ENCODE data around the gene SLC8B1. TPM values are rescaled to one million over a fixed set of nuclear protein-coding genes. Genes with fewer than 3 reads are reported as not detected.

Gene SLC8B1
- total RNA-seq, 1 donor from 2014 or later = 3.0 TPM

DNA sequence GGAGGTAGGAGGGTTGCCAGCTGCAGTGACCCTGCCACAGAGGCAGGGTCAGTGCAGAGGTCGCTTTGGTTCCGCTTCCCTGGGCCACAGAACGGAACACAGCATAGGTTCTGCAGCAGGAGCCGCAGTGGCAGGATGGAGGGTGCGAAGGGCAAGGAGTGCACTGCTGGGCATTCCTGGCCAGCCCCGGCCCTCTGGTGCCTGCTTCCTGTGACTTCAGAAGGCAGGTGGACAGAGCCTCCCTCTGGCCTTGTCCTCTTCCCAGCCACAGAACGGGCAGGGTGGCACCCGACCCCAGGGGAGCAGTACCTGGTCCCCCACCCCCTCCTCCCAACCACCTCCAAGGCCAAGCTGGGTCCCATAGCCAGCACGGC lies 37.7 kb downstream of the SLC8B1 start:
- DNase-seq (ENCODE audit: low spot score) = no peak
- H3K9me3 Mint-ChIP-seq = no peaks in the 10 kb centered on the region
- Histone ChIP-seq H4K20me1 (ENCODE audit: low read depth) (no peaks in the 10 kb centered on the region), H3K27me3 (no peaks in the 10 kb centered on the region), H3F3A (ENCODE audit: low read depth) (peaks cover 8% of the 10 kb centered on the region), H3K4me2 (no peak overlapping the region), H3K4me1 (peaks cover 7% of the 10 kb centered on the region), H3K9ac (no peak overlapping the region), H3K4me3 (no peak overlapping the region), H3K36me3 (no peaks in the 10 kb centered on the region), H3K27ac (no peak overlapping the region), H3K9me3 (ENCODE audit: low read depth) (no peaks in the 10 kb centered on the region), H3K79me2 (ENCODE audit: low read depth) (no peaks in the 10 kb centered on the region), H2AFZ (replicated peaks) (no peak overlapping the region)
- no peak overlapping the region for H3K4me3 Mint-ChIP-seq
- no peaks in the 10 kb centered on the region for H3K36me3 Mint-ChIP-seq
- H3K27me3 Mint-ChIP-seq (ENCODE audit: insufficient read depth, low read depth) = peaks cover 5% of the 10 kb centered on the region
- H3K4me1 Mint-ChIP-seq = peaks cover 12% of the 10 kb centered on the region
- H3K27ac Mint-ChIP-seq = no peak overlapping the region
- TF ChIP-seq EZH2phosphoT487 (IDR thresholded peaks at IDR 0.05) = no peak

DNA sequence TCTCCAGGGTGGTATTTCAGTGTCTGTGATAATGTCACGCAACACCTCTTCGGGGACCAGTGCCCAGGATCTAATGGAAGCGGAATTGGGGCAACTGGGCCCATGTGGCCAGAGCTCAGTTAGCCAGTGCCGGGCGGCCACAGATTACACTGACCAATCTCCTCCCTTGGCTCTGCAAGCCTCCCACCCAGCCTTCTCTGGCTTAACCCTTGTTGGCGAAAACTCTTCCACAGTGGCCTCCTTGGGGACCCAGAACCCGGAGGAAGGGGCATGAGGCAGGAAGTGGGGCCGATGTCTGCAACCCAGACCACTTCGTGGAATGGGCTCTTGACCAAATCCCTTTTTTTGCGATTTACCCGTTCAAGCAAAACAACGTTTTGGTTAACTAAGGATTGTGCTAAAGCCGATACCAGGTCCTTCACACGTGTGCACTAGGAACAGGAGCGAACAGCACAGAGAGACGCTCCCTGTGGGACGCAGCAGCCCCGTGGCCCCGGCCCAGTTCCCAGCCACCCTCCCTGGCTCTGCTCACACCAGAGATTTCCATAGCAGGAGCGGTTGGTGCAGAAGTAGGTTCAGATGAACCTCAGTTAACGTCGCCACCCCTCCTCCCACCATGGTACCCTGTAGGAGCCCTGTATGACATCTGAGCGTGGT lies 38.2 kb downstream of the SLC8B1 start:
- no peaks in the 10 kb centered on the region for H3K9me3 Mint-ChIP-seq
- H3K4me1 Mint-ChIP-seq = peaks cover 10% of the 10 kb centered on the region
- no peak for DNase-seq (ENCODE audit: low spot score)
- no peak overlapping the region for H3K4me3 Mint-ChIP-seq
- no peak overlapping the region for H3K4me2 ChIP-seq
- H3K27me3 ChIP-seq = no peaks in the 10 kb centered on the region
- no peak overlapping the region for H3K27ac Mint-ChIP-seq
- TF ChIP-seq EZH2phosphoT487 (IDR thresholded peaks at IDR 0.05) (no peak), EZH2 (IDR thresholded peaks at IDR 0.05) (no peak)
- TF ChIP-seq, protein P1, sequence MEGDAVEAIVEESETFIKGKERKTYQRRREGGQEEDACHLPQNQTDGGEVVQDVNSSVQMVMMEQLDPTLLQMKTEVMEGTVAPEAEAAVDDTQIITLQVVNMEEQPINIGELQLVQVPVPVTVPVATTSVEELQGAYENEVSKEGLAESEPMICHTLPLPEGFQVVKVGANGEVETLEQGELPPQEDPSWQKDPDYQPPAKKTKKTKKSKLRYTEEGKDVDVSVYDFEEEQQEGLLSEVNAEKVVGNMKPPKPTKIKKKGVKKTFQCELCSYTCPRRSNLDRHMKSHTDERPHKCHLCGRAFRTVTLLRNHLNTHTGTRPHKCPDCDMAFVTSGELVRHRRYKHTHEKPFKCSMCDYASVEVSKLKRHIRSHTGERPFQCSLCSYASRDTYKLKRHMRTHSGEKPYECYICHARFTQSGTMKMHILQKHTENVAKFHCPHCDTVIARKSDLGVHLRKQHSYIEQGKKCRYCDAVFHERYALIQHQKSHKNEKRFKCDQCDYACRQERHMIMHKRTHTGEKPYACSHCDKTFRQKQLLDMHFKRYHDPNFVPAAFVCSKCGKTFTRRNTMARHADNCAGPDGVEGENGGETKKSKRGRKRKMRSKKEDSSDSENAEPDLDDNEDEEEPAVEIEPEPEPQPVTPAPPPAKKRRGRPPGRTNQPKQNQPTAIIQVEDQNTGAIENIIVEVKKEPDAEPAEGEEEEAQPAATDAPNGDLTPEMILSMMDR (IDR thresholded peaks at IDR 0.05) = no peak
- peaks cover 7% of the 10 kb centered on the region for H3K4me1 ChIP-seq
- no peak overlapping the region for H3K27ac ChIP-seq
- no peak overlapping the region for H3K9ac ChIP-seq
- no peaks in the 10 kb centered on the region for H3K79me2 ChIP-seq (ENCODE audit: low read depth)
- no peaks in the 10 kb centered on the region for H3K36me3 Mint-ChIP-seq
- H3K9me3 ChIP-seq (ENCODE audit: low read depth) = no peaks in the 10 kb centered on the region
- H3F3A ChIP-seq (ENCODE audit: low read depth) = peaks cover 5% of the 10 kb centered on the region
- H3K4me3 ChIP-seq = no peak overlapping the region
- H3K36me3 ChIP-seq = no peaks in the 10 kb centered on the region
- H3K27me3 Mint-ChIP-seq (ENCODE audit: insufficient read depth, low read depth) = peaks cover 5% of the 10 kb centered on the region
- no peak overlapping the region for H2AFZ ChIP-seq (replicated peaks)
- H4K20me1 ChIP-seq (ENCODE audit: low read depth) = no peaks in the 10 kb centered on the region

DNA sequence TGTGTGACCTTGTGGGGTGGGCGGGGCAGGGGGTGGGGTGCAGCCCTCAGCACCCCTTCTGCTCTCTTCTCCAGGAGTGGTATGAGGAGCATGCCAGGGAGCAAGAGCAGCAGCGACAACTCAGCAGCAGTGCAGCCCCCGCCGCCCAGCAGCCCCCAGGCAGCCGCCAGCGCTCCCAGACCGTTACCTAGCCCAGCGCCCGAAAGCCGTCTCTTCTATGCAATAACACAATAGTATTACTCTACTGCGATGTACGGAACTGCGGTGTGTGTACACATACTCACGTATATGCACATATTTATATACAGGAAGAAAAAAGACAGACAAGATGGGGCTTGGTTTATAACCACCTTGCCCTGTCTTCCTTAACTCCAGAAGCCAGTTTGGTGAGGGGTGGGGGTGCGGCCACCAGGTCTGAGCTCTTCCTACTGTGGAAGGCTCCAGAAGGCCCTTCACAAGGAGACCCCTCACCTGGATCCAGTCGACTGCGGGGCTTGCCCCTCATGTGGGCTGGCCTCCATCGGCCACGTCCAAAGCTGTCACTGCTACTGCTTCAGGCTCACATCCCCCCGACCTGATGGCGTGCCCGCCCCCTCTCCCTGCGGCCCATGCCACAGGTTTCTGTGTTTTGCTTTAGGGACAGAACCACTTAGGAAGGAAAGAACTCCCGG lies 38.9 kb downstream of the SLC8B1 start:
- H3K4me2 ChIP-seq = no peak overlapping the region
- no peaks in the 10 kb centered on the region for H3K9me3 ChIP-seq (ENCODE audit: low read depth)
- H3F3A ChIP-seq (ENCODE audit: low read depth) = peaks cover 5% of the 10 kb centered on the region
- no peak overlapping the region for H2AFZ ChIP-seq (replicated peaks)
- no peaks in the 10 kb centered on the region for H3K36me3 Mint-ChIP-seq
- no peak overlapping the region for H3K27ac Mint-ChIP-seq
- no peak overlapping the region for H3K9ac ChIP-seq
- no peak for TF ChIP-seq EZH2 (IDR thresholded peaks at IDR 0.05)
- no peak for TF ChIP-seq EZH2phosphoT487 (IDR thresholded peaks at IDR 0.05)
- TF ChIP-seq, protein P1 (IDR thresholded peaks at IDR 0.05) = no peak
- no peaks in the 10 kb centered on the region for H3K9me3 Mint-ChIP-seq
- H3K27ac ChIP-seq = no peak overlapping the region
- peaks cover 10% of the 10 kb centered on the region for H3K4me1 Mint-ChIP-seq
- H3K4me1 ChIP-seq = peaks cover 7% of the 10 kb centered on the region
- peaks cover 8% of the 10 kb centered on the region for H3K27me3 Mint-ChIP-seq (ENCODE audit: insufficient read depth, low read depth)
- no peaks in the 10 kb centered on the region for H3K27me3 ChIP-seq
- DNase-seq (ENCODE audit: low spot score) = no peak
- H3K79me2 ChIP-seq (ENCODE audit: low read depth) = no peaks in the 10 kb centered on the region
- H3K4me3 ChIP-seq = no peak overlapping the region
- H3K36me3 ChIP-seq = no peaks in the 10 kb centered on the region
- no peaks in the 10 kb centered on the region for H4K20me1 ChIP-seq (ENCODE audit: low read depth)
- H3K4me3 Mint-ChIP-seq = no peak overlapping the region

DNA sequence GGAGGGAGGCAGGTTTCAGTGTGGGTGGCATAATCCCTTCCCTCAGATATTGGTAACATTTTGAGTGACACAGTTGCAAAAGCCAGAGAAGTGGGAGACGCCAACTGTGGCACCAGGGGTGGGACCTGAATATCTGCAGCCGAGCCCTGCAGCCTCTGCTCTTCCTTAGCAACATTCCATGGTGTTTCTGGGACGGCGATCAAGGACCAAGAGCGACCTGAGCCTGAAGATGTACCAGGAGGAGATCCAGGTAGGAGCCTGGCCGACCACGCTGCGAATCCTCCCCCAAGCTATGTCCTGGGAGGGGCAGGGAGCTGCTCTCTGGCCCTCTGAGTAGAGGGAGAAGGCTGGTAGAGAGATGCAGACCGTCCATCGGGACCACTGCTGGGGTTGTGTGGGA lies 41.8 kb downstream of the SLC8B1 start:
- peaks cover 4% of the 10 kb centered on the region for H3K27me3 Mint-ChIP-seq (ENCODE audit: insufficient read depth, low read depth)

More for the DNA sequence above, 41.8 kb downstream of the SLC8B1 start:
- Mint-ChIP-seq H3K27ac (no peak overlapping the region), H3K4me3 (no peak overlapping the region), H3K36me3 (no peaks in the 10 kb centered on the region), H3K4me1 (no peaks in the 10 kb centered on the region), H3K9me3 (no peaks in the 10 kb centered on the region)
- Histone ChIP-seq H3K27ac (no peak overlapping the region), H2AFZ (replicated peaks) (no peak overlapping the region), H3K4me2 (no peak overlapping the region), H3K9ac (no peak overlapping the region), H4K20me1 (ENCODE audit: low read depth) (no peaks in the 10 kb centered on the region), H3F3A (ENCODE audit: low read depth) (no peaks in the 10 kb centered on the region), H3K4me1 (no peaks in the 10 kb centered on the region), H3K9me3 (ENCODE audit: low read depth) (no peaks in the 10 kb centered on the region), H3K4me3 (no peak overlapping the region), H3K27me3 (no peaks in the 10 kb centered on the region), H3K36me3 (no peaks in the 10 kb centered on the region), H3K79me2 (ENCODE audit: low read depth) (no peaks in the 10 kb centered on the region)
- TF ChIP-seq, protein P1 (IDR thresholded peaks at IDR 0.05) = no peak
- TF ChIP-seq EZH2 (IDR thresholded peaks at IDR 0.05) (no peak), EZH2phosphoT487 (IDR thresholded peaks at IDR 0.05) (no peak)
- DNase-seq (ENCODE audit: low spot score) = no peak
